ENCODE data around the gene SMYD3. TPM values are rescaled to one million over a fixed set of nuclear protein-coding genes. Genes with fewer than 3 reads are reported as not detected.

The SMYD3 gene
- total RNA-seq, 4 donors from 2014 or later = 33.7 to 105 (median 51.4) TPM

- Histone ChIP-seq H3K9me3 (no peaks in the 10 kb centered on the region), H3K27me3 (no peaks in the 10 kb centered on the region), H3K4me1 (no peaks in the 10 kb centered on the region), H3K4me3 (replicated peaks in 1 of 3) (no peak overlapping the region), H3K27ac (no peak overlapping the region), H3K36me3 (no peaks in the 10 kb centered on the region)
- intact Hi-C loops (cut with DNase I) = no loop called here
- no peak for DNase-seq
- no peak for TF ChIP-seq POLR2A (IDR thresholded peaks at IDR 0.05)
- TF ChIP-seq, protein P1, sequence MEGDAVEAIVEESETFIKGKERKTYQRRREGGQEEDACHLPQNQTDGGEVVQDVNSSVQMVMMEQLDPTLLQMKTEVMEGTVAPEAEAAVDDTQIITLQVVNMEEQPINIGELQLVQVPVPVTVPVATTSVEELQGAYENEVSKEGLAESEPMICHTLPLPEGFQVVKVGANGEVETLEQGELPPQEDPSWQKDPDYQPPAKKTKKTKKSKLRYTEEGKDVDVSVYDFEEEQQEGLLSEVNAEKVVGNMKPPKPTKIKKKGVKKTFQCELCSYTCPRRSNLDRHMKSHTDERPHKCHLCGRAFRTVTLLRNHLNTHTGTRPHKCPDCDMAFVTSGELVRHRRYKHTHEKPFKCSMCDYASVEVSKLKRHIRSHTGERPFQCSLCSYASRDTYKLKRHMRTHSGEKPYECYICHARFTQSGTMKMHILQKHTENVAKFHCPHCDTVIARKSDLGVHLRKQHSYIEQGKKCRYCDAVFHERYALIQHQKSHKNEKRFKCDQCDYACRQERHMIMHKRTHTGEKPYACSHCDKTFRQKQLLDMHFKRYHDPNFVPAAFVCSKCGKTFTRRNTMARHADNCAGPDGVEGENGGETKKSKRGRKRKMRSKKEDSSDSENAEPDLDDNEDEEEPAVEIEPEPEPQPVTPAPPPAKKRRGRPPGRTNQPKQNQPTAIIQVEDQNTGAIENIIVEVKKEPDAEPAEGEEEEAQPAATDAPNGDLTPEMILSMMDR (IDR thresholded peaks at IDR 0.05) = no peak
- WGBS, 2 donors = 77 to 82% methylated on average over 10 of the region's 10 CpGs
Observed at GRCh38 chr1:245863566-245864184, 643.4 kb downstream of the SMYD3 start.

GRCh38 chr1:245862812-245863540 is 644.1 kb downstream of the SMYD3 start:
- Histone ChIP-seq H3K9me3 (no peaks in the 10 kb centered on the region), H3K4me3 (replicated peaks in 1 of 3) (no peak overlapping the region), H3K4me1 (no peaks in the 10 kb centered on the region), H3K36me3 (no peaks in the 10 kb centered on the region), H3K27ac (no peak overlapping the region), H3K27me3 (no peaks in the 10 kb centered on the region)
- WGBS, 2 donors = 80 to 88% methylated on average over 6 of the region's 6 CpGs
- no peak for TF ChIP-seq POLR2A (IDR thresholded peaks at IDR 0.05)
- TF ChIP-seq, protein P1 (IDR thresholded peaks at IDR 0.05) = no peak
- intact Hi-C loops (cut with DNase I) = no loop called here
- no peak for DNase-seq

GRCh38 chr1:245860657-245861544 is 646.2 kb downstream of the SMYD3 start:
- intact Hi-C loops (cut with DNase I) = no loop called here
- no peak overlapping the region for H3K4me3 ChIP-seq (replicated peaks in 1 of 3)
- H3K4me1 ChIP-seq = peaks cover 0 to 7% of the 10 kb centered on the region in 2 donors
- no peaks in the 10 kb centered on the region for H3K27me3 ChIP-seq
- no peaks in the 10 kb centered on the region for H3K9me3 ChIP-seq
- H3K36me3 ChIP-seq = no peaks in the 10 kb centered on the region
- no peak overlapping the region for H3K27ac ChIP-seq
- TF ChIP-seq POLR2A (IDR thresholded peaks at IDR 0.05) = no peak
- TF ChIP-seq, protein P1 (IDR thresholded peaks at IDR 0.05) = no peak
- WGBS, 2 donors = 70 to 75% methylated on average over 8 of the region's 8 CpGs
- DNase-seq = no peak

DNA sequence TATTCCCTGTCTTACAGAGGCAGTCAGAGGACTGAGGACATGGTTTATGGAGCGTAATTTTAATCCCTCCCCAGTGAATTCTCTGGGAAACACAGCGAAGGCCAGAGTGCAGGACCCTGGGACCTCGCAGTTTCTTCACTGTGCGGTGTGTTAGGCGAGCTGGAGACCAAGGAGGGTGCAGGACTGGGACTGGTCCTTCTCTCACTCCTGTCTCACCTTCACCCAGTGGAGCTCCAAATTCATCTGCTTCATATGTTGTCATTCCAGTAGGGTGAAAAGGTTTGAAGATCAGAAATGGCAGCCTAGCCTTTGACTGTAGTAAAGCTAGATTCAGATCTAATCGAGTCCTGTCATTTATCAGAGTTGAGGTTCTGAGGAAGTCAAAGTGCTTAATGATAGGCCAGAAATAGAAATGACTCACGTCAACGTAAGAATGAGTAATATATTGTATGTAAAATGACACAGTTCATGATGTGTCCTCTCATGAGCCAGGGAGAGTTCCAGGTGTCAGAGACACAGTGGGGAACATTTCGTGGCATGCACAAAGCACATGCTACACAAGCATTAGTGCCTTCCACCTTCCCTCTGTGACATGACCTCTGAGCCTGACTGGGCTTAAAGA is 647.5 kb downstream of the SMYD3 start:
- Histone ChIP-seq H3K27ac (no peak overlapping the region), H3K4me1 (peaks cover 0 to 8% of the 10 kb centered on the region in 2 donors), H3K4me3 (replicated peaks in 1 of 3) (no peak overlapping the region), H3K27me3 (no peaks in the 10 kb centered on the region), H3K36me3 (no peaks in the 10 kb centered on the region), H3K9me3 (no peaks in the 10 kb centered on the region)
- TF ChIP-seq, protein P1 (IDR thresholded peaks at IDR 0.05) = no peak
- TF ChIP-seq POLR2A (IDR thresholded peaks at IDR 0.05) = no peak
- no peak for DNase-seq
- intact Hi-C loops (cut with DNase I) = no loop called here
- 83 to 84% methylated on average over 9 of the region's 9 CpGs for WGBS, 2 donors
